Peyer's patch (tissue), 4 donors: ENCODE data around the gene ICE1.
A peak's percentile ranks its signal among the peaks of the same experiment; 100 is the strongest.

Experiments used
- CTCF ChIP-seq, 6 experiments: fragments of 450-650 bp in 4 of 6; fragments of 200-600 bp in 2 of 6; sonication (generic) in 1 of 6; IDR thresholded peaks; one replicate each; pipeline ENCODE4 v1.5.1; 2017 to 2019; ENCODE audit warnings: antibody characterized with exemption in 6 of 6, mild to moderate bottlenecking in 3 of 6, moderate library complexity in 1 of 6
- POLR2A ChIP-seq, 2 donors: fragments of 450-650 bp; IDR thresholded peaks; one replicate each; pipeline ENCODE4 v1.5.1; 2017; ENCODE audit warnings: antibody characterized with exemption in 2 of 2, mild to moderate bottlenecking in 2 of 2, moderate library complexity in 2 of 2

GRCh38 chr5:5492087-5492933 lies 69.8 kb downstream of the ICE1 start:
- TF ChIP-seq CTCF (IDR thresholded peaks at IDR 0.05) (peak; percentile 17 to 69 (median 61)), POLR2A (IDR thresholded peaks at IDR 0.05) (no peak)
